ENCODE data around the gene EXOC6B.
"Not testable (repeated sequence)": the region's sequence is repeated elsewhere in the genome, so short reads cannot be mapped to it uniquely, and the experiment has no call there.

Gene EXOC6B

GRCh38 chr2:72681016-72681995 is 144.5 kb downstream of the EXOC6B start:
- no peak for DNase-seq (ENCODE audit: low read depth)

- no peak for DNase-seq (ENCODE audit: low read depth)
These were observed 147.8 kb downstream of the EXOC6B start for GRCh38 chr2:72678024-72678423.

GRCh38 chr2:72676341-72677025 is 149.3 kb downstream of the EXOC6B start:
- DNase-seq (ENCODE audit: low read depth) = no peak

- no peak for DNase-seq (ENCODE audit: low read depth)
These were observed 150.6 kb downstream of the EXOC6B start for GRCh38 chr2:72674982-72675915.

GRCh38 chr2:72673279-72673678 is 152.6 kb downstream of the EXOC6B start:
- no peak for DNase-seq (ENCODE audit: low read depth)

GRCh38 chr2:72669121-72669520 is 156.7 kb downstream of the EXOC6B start:
- no peak for DNase-seq (ENCODE audit: low read depth)

GRCh38 chr2:72668647-72669046 is 157.2 kb downstream of the EXOC6B start:
- no peak for DNase-seq (ENCODE audit: low read depth)

GRCh38 chr2:72665448-72665847 is 160.4 kb downstream of the EXOC6B start:
- DNase-seq (ENCODE audit: low read depth) = no peak

GRCh38 chr2:72661985-72662384 is 163.8 kb downstream of the EXOC6B start:
- DNase-seq (ENCODE audit: low read depth) = no peak

GRCh38 chr2:72649810-72650209 is 176.0 kb downstream of the EXOC6B start:
- DNase-seq (ENCODE audit: low read depth) = no peak

GRCh38 chr2:72641221-72641620 is 184.6 kb downstream of the EXOC6B start:
- not testable (repeated sequence) for DNase-seq (ENCODE audit: low read depth)

- no peak for DNase-seq (ENCODE audit: low read depth)
These were observed 187.1 kb downstream of the EXOC6B start for GRCh38 chr2:72638600-72639211.

GRCh38 chr2:72636210-72636609 is 189.6 kb downstream of the EXOC6B start:
- no peak for DNase-seq (ENCODE audit: low read depth)

- DNase-seq (ENCODE audit: low read depth) = no peak
These were observed 195.1 kb downstream of the EXOC6B start for GRCh38 chr2:72630767-72631166.

GRCh38 chr2:72629062-72629461 is 196.8 kb downstream of the EXOC6B start:
- DNase-seq (ENCODE audit: low read depth) = no peak

GRCh38 chr2:72627083-72627482 is 198.8 kb downstream of the EXOC6B start:
- no peak for DNase-seq (ENCODE audit: low read depth)

GRCh38 chr2:72625366-72625765 is 200.5 kb downstream of the EXOC6B start:
- DNase-seq (ENCODE audit: low read depth) = no peak

- no peak for DNase-seq (ENCODE audit: low read depth)
These were observed 202.4 kb downstream of the EXOC6B start for GRCh38 chr2:72623481-72623880.

- DNase-seq (ENCODE audit: low read depth) = no peak
These were observed 206.2 kb downstream of the EXOC6B start for GRCh38 chr2:72619626-72620025.

GRCh38 chr2:72613931-72614330 is 211.9 kb downstream of the EXOC6B start:
- DNase-seq (ENCODE audit: low read depth) = no peak

GRCh38 chr2:72612614-72613160 is 213.1 kb downstream of the EXOC6B start:
- DNase-seq (ENCODE audit: low read depth) = no peak

Data from stimulated activated CD8-positive, alpha-beta memory T cell treated with anti-CD3 and anti-CD28 coated beads, Interleukin-7, amount 100 ng/mL, for 24 hours (primary cell).